OCI-LY3 (cell line): ENCODE results near the gene CFAP251.

Source experiments
- EZH2phosphoT487 ChIP-seq: fragments of 200-600 bp; shearing (Covaris generic); IDR thresholded peaks from 2 replicates; pipeline ENCODE4 v1.6.1; 2018; ENCODE audit warnings: antibody characterized with exemption, mixed run types, low read depth
- TF ChIP-seq, protein P1 (sequence below): fragments of 200-600, 300-600 bp; sonication (generic); IDR thresholded peaks from 2 replicates; pipeline ENCODE4 v1.5.1; 2014; ENCODE audit warnings: antibody characterized with exemption, low read length, low read depth

DNA sequence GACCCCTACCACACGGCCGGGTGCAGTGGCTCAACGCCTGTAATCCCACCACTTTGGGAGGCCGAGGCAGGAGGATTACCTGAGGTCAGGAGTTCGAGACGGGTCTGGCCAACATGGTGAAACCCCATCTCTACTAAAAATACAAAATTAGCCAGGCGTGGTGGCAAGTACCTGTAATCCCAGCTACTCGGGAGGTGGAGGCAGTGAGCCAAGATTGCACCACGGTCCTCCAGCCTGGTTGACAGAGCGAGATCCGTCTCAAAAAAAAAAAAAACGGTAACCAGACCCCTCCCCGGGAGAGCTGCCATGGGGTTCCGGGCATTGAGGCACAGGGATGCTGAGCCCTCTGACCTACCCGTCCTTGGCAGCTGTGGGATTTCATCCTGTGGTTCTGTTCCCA lies 125.1 kb downstream of the CFAP251 start:
- TF ChIP-seq, protein P1, sequence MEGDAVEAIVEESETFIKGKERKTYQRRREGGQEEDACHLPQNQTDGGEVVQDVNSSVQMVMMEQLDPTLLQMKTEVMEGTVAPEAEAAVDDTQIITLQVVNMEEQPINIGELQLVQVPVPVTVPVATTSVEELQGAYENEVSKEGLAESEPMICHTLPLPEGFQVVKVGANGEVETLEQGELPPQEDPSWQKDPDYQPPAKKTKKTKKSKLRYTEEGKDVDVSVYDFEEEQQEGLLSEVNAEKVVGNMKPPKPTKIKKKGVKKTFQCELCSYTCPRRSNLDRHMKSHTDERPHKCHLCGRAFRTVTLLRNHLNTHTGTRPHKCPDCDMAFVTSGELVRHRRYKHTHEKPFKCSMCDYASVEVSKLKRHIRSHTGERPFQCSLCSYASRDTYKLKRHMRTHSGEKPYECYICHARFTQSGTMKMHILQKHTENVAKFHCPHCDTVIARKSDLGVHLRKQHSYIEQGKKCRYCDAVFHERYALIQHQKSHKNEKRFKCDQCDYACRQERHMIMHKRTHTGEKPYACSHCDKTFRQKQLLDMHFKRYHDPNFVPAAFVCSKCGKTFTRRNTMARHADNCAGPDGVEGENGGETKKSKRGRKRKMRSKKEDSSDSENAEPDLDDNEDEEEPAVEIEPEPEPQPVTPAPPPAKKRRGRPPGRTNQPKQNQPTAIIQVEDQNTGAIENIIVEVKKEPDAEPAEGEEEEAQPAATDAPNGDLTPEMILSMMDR, result no peak
- no peak for TF ChIP-seq EZH2phosphoT487
